ENCODE measurements around the gene LRCOL1. TPM values are rescaled to one million over a fixed set of nuclear protein-coding genes. Genes with fewer than 3 reads are reported as not detected.

Gene LRCOL1
- total RNA-seq, 1 experiment from 2014 or later = 0.24 TPM

- Mint-ChIP-seq H3K9me3 (no peaks in the 10 kb centered on the region), H3K27me3 (ENCODE audit: low read depth) (no peaks in the 10 kb centered on the region), H3K27ac (no peak overlapping the region), H3K4me3 (no peak overlapping the region), H3K4me1 (no peaks in the 10 kb centered on the region), H3K36me3 (peaks cover 12% of the 10 kb centered on the region)
- ATAC-seq (no peak; the same call in 1 of the 2 replicates), DNase-seq (ENCODE audit: low spot score) (no peak)
- ChIA-PET CTCF (no interaction called here), POLR2A (no interaction called here)
- TF ChIP-seq OVOL2 (CRISPR knock-in tag; IDR thresholded peaks at IDR 0.05; ENCODE audit: borderline replicate concordance) (no peak), ZNF423 (CRISPR knock-in tag; IDR thresholded peaks at IDR 0.05) (no peak), HMGXB4 (CRISPR knock-in tag; IDR thresholded peaks at IDR 0.05) (no peak), NR3C1 (CRISPR knock-in tag; conservative IDR thresholded peaks at IDR 0.05; ENCODE audit: low read depth) (no peak), AR (CRISPR knock-in tag; IDR thresholded peaks at IDR 0.05) (no peak)
Measured at GRCh38 chr12:132572106-132572505, 38.3 kb downstream of the LRCOL1 start.

GRCh38 chr12:132571598-132571997, 38.8 kb downstream of the LRCOL1 start:
- no peaks in the 10 kb centered on the region for H3K27me3 Mint-ChIP-seq (ENCODE audit: low read depth)
- TF ChIP-seq ARID4B (CRISPR knock-in tag; IDR thresholded peaks at IDR 0.05; ENCODE audit: borderline replicate concordance) = no peak
- TF ChIP-seq FOXK1 (CRISPR knock-in tag; IDR thresholded peaks at IDR 0.05) = no peak
- TF ChIP-seq GTF2I (CRISPR knock-in tag; conservative IDR thresholded peaks at IDR 0.05) = no peak
- no peak for TF ChIP-seq SOX15 (CRISPR knock-in tag; IDR thresholded peaks at IDR 0.05)
- TF ChIP-seq AFF4 (CRISPR knock-in tag; IDR thresholded peaks at IDR 0.05; ENCODE audit: borderline replicate concordance) = no peak
- no peak for TF ChIP-seq RORB (CRISPR knock-in tag; IDR thresholded peaks at IDR 0.05)
- TF ChIP-seq SP1 (CRISPR knock-in tag; conservative IDR thresholded peaks at IDR 0.05) = no peak
- TF ChIP-seq ATF1 (CRISPR knock-in tag; IDR thresholded peaks at IDR 0.05) = no peak
- no peak for TF ChIP-seq MLX (CRISPR knock-in tag; IDR thresholded peaks at IDR 0.05)
- no peak for TF ChIP-seq ZNF423 (CRISPR knock-in tag; IDR thresholded peaks at IDR 0.05)
- no peak for TF ChIP-seq FOXP1 (CRISPR knock-in tag; IDR thresholded peaks at IDR 0.05; ENCODE audit: borderline replicate concordance)
- no peak for TF ChIP-seq HMGA2 (CRISPR knock-in tag; IDR thresholded peaks at IDR 0.05)
- TF ChIP-seq NR1H2 (CRISPR knock-in tag; IDR thresholded peaks at IDR 0.05) = no peak
- no peak for TF ChIP-seq NR3C1 (CRISPR knock-in tag; conservative IDR thresholded peaks at IDR 0.05; ENCODE audit: low read depth)
- TF ChIP-seq MAX (CRISPR knock-in tag; IDR thresholded peaks at IDR 0.05) = no peak
- TF ChIP-seq ZNF232 (CRISPR knock-in tag; IDR thresholded peaks at IDR 0.05) = no peak
- POLR2A ChIA-PET = no interaction called here
- no peak overlapping the region for H3K27ac Mint-ChIP-seq
- no peaks in the 10 kb centered on the region for H3K9me3 Mint-ChIP-seq
- CTCF ChIA-PET = interaction anchor here (1.4 kb wide), 1 partner anchor 157 kb away, joined by 3 read pairs; no protein-coding TSS in a partner anchor
- ATAC-seq (no peak), DNase-seq (ENCODE audit: low spot score) (no peak)
- no peak overlapping the region for H3K4me3 Mint-ChIP-seq
- no peaks in the 10 kb centered on the region for H3K4me1 Mint-ChIP-seq
- peaks cover 12% of the 10 kb centered on the region for H3K36me3 Mint-ChIP-seq
